HG02571 (cell line): Measurements from ENCODE around the gene DAAM2.
A peak's percentile ranks its signal among the peaks of the same experiment; 100 is the strongest.

Experiments
- ATAC-seq: cut with Tn5 transposase; IDR thresholded peaks from one replicate; pipeline ENCODE4 v1.9.1; 2021; ENCODE audit warnings: mild to moderate bottlenecking, moderate library complexity; ENCODE audit not compliant: unreplicated experiment

DAAM2 gene

DNA sequence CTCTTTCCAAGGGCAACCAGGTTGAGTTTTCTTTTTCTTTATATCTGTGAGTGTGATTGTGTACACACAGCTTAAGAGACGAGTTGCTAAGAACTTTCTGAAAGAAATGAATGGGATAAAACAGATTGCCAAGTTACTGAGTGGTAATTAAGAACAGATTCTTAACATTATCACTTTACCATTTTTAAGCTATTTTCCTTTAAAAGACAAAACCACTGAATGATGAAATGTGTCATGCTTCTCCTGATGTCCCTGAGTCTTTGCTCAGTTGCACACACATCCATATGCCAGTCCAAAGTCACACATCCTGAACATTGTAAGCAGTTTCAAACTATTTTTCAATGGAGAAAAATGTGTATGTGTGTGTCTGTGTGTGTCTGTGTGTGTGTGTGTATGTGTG lies 5.5 kb upstream of the DAAM2 start:
- ATAC-seq: no peak

DNA sequence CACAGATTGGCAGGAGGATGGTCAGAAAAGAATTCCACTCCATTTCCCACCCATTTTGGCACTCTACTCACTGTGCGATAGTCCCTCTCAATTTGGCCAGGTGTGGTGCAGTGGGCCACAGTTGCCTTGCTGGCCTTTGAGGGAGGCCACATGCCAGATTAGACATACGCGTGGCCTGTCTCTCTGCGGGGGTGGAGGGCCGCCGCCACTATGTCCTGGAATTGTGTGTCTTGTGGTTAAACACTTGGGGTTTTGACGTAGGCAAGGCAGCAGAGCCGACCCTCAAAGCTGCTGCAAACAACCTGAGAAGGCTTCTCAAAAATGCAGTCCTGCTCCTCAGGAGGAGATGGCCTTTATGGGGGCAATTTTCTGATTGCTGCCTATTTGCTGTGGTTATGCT lies 4.9 kb upstream of the DAAM2 start:
- no peak for ATAC-seq

DNA sequence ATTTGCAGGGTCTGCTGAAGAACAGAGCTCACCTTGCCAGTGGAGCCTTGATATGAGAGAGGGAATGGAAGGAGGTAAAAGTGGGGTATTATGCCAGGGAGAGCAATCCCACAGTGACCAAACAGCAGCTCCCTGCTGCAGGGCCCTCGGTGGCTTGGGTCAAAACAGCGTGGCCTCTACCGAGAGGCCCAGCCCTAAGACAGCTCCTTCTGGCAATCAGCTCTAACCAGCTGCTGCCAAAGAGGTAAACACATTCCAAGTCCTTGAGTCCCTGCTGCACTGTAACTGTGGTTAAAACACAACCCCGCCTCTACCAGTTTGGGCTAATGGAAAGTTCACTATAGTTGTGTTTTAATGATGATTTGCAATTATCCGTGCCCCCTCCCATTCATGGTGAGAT lies 1.4 kb upstream of the DAAM2 start:
- no peak for ATAC-seq

DNA sequence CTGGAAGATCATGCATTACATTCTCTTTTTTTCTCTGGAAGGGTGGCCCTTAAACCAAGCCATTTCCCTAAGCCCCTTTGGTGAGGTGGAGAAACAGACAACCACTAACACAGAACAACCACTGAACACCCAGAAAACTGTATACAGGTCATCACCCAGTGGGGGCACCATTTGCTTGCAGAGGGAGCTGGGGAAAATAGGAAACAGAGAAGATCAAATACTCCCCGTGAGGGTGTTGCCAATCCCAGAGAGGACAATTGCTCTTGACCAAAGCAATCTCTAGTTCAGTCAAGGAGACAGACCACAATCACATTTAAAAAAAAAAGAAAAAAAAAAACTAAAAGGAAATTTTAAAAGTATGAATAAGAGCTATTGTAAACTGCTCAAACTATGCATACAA lies 865 bp upstream of the DAAM2 start:
- ATAC-seq: no peak

DNA sequence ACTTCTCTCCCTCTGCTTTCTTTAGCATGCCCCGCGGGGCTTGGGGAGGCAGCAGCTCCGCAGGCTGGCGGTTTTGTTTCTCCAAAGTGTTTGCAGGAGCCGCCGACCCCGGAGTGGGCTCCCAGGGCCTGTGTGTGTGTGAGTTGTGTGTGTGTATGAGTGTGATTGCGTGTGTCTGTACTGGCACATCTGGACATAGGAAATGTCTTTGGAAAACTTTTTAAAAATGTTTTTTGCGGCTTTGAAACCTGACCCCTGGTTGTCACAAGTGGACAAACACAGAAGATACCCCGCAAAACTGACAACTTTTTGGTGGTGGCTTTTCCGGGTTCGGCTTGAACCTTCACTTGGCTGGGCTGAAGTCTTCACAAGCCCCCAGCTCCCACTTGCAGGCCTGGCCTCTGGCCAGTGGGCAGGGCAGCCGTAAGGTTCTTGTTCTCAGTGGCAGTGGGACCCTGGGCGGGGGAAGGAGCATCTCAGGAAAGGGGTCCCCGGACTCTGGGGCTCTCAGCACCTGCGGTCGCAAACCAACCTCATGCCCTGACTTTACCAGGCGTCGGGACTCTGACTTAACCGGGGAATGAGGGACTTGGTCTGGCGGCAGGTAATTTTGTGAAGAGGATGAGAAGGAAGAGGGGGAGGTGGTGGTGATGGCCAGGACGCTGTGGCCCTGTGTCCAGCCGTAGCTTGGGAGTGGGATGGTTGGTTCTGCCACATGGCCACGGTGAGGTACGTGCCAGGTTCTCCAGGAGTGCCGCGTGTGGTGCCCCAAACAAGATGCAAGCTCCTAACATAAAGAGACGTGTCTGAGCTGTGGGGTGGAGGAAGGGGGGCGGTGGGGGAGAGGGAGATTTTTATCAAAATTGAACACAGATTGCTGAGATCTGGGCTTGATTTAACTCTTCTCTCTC lies 619 bp downstream of the DAAM2 start:
- ATAC-seq: no peak

DNA sequence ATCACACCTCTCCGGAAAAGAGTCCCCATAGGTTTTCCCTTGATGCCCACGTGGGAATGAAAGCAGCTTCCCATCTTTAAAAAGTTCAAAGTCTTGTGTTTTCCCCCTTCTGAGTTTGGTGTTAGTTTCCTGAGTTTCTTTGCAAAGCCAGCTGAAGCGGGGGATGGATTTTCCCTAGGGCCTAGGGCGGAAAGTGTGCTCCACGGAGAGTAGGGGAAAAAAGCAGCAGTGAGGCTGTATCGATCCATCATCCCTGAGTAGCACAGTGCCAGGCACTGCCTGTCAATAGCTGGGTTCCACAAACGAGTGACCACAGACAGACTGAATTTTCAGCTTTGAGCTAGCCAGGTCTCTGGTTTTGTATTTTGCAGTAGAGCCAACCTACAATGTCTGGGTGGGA lies 1.3 kb downstream of the DAAM2 start:
- no peak for ATAC-seq

DNA sequence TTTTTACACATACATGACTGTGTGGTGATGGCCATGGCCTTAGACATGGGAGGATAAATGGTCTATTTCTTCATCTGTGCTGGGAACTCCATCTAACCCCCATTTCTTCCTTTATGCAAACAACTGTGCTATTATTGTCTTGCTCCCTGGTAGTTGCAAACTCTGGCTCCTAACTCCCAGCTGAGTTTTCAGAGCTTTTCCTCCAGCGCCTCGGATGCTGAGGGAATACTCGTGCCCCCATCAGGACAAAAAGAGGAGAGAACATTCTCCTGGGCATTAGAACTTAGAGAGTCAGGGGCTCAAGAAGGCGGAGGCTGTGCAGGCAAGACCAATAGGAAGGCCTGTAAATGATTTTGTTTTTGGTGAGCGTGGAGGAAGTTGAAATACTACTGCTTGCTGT lies 2.1 kb downstream of the DAAM2 start:
- ATAC-seq: no peak

DNA sequence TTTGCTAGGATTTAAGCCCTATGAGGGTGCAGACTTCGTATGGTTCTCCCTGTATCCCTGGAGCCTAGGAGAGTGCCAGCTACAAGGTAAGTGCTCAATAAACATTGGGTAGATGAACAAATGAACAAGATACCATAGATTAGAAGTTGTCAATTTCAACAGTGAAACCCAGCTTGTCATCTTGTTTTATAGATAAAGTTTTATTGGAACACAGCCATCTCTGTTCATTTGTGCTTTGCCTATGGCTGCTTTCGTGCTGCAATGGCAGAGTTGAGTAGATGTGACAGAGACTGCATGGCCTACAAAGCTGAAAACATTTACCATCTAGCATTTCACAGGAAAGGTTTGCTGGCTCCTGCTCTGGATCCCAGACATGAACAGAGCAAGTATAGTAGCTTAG lies 5.6 kb downstream of the DAAM2 start:
- ATAC-seq: no peak

DNA sequence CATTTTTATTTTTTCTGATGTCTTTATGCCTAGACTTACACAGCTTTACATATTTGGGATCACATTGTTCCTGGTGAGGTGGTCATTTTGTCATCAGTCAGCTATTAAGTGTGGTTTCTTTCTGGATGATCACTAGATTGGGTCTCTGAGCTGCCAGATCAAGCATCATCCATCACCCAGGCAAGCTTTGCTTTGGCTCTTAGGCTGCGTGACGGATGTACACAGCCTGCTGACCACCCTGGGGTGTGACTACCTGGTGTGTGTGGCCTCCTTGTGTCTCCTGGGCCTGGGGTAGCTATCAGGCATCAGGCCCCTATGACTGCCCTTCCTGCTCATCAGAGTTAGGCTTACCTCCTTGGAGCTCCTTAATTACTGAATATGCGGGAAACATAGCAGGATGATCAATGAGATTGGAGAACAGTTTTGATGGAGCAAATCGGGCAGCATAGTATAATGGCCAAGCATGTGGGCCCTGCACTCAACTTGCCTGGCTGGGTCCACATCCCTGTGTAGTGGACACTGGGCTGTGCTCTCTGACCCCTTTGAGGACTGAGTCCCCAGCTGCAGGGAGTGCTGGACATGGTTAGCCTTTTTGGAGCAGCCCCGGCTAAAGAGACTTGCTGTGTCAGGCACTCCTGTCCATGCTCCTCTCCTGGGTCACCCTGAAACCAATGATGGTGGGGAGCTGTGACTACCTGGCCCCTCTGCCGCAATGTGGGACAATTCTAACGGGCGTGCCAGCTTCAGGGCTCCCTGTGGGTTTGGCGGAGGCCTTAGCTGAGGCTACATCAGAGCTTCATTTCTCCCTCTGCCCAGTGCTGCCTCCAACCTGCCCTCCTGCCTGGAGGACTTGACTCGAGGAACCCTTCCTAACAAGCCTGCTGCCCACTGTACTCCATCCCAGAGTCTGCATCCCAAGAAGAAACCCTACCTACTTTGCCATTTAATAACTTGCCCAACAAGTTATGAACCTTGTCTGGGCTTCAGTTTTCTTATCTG lies 8.2 kb downstream of the DAAM2 start:
- no peak for ATAC-seq

DNA sequence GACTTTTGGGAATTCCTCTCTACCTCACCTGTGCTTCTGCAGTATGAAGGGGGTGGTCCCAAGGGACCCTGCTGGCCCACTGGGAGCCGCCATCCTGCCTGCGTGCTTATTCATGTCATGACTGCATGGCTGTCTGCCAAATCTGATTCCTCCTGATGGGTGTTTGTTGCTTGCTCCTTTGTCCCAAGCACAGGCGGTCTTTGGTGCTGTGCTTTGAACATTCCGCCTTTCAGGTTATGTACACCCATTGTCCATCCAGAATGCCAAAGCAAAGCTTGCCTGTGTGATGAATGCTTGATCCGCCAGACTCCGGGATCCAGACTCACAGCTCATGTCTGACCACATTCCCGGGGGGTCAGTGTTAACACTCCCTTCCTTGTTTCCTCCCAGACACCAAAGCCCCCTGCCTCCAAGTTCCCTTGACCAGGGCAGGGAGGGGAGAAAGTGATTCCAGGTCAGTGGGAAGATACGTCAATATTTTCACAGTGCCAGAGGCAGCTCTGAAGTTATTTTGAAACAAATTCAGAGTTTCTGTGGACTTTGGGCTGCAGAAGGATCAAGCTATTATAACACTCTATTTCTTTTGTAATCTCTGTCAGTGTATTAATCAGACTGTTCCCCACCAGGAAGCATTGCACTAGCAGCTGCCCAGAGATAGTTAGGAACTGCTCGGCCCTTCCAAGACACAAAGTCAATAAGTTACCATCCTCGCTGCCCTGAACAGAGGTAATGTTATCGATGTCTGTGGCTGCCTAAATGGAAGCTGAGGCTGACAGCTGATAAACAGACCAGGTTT lies 9.5 kb downstream of the DAAM2 start:
- ATAC-seq: no peak

DNA sequence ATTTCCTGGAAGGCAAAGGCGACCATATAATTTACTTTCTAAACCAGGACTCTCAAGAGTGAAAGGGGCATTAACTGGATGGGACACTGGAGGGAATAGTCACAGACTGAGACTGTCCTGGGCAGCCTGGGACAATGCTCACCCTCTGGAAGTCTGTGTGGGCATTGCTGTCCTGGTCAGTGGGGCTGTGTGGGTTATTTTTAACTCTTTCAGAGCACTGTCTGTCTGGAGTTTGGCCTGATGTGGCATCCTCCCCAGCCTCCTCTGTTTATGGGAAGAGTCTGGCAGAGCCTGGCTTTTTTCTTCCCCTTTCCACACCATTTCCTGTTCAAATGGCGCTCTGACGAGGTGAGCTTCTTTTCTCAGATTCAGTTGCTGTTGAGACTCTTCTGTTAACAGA lies 11.7 kb downstream of the DAAM2 start:
- ATAC-seq: no peak

DNA sequence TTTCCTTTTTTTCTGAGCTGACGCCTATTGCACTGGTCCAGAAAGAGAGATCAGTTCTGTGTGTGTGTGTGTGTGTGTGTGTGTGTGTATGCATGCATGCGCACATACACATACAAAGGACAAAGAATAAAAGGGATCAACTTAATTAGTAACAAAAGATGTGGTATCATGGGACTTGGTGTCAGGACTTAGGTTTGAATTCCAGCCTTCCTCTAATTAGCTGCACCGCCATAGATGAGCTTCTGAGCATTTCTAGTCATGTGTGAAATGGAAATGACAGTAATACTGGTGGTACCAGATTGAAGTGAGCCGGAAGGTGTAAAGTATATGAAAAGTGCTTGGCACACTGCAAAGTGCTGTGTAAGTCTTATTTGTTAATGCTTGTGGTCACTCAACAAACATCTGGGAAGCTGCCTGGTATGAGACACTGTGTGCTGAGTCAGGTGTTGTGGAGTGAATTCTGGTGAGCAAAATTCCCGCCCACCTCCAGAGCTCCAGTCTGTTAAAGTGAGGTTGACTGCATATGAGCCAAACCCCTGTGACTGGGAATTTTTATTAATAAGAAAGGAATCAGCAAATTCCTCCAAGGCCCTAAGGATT lies 12.4 kb downstream of the DAAM2 start:
- no peak for ATAC-seq

DNA sequence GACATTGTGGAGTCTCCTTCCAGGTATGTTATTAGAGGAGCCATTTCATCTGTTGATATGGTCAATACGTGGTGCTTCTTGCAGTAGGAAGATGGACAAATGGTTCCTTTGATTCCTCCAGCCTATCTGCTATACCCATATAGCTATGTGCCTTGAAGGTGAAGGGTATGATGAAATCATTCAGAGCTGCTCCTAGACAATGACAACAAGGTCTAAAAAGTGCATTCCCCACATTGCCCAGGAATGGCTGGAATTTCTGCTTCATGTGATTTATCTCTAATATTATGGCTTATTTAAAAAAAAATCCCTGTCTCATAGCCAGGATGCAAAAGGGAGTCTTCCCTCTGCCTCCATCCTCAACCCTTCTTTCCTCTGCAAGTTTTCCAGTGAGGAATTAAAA lies 14.1 kb downstream of the DAAM2 start:
- no peak for ATAC-seq

DNA sequence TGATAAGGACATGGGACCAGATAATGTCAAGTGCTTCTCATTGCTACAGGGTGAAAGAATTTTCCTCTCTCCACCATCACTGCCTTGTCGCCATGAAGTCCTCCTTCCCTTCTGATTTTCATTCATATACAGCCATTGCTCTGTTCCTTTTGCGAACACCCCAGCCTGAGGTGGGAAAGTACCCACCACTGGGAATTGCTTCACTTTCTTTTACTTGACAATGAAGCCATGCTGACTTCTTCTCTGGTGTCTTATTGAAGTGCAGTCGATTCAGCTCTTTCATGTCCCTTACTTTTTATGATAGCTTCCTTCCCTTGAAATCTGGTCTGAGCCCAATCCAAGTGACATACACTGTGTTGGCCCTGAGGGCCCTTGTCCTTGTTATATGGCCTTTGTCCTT lies 16.2 kb downstream of the DAAM2 start:
- no peak for ATAC-seq

DNA sequence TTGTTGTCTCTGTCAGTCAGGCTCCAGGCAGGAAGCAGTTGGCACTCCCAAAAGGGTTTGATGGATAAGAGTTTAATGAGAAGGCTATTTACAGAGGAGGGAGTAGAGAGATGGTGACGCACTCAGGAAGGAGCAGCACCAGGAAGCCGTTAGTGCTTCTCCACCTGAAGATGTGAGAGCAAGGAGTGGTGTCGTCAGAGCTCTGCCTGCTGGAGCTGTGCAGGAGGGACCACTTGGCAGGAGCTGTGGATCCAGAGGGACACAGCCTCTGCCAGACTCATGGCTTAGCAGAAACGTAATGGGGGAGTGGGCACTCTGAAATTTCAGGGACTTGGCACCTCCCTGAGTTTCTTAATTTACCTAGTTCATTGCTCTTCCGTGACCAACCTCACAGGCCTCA lies 16.8 kb downstream of the DAAM2 start:
- ATAC-seq: no peak

DNA sequence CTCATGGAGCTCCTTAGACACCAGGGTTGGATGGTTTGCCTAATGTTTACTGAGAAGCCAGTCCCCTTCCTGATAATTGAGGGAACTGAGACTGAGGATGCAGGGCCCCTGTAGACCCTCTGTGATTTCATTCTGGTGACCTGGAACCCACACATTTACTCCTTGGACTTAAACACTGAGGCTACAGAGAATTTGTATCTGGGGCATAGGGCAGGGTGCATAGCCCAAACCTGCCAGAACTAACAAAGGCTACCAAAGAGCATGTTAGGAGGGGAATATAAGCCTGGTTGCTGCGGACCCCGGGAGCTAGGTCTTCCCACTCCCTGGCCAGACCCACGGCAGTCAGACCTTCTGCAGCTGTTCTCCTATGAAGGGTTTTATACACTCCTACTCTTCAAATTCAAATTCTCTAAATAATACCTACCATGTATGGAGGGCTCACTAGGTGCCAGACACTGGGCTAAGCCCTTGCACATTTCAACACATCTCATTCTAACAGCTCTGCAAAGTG lies 19.7 kb downstream of the DAAM2 start:
- ATAC-seq: no peak

DNA sequence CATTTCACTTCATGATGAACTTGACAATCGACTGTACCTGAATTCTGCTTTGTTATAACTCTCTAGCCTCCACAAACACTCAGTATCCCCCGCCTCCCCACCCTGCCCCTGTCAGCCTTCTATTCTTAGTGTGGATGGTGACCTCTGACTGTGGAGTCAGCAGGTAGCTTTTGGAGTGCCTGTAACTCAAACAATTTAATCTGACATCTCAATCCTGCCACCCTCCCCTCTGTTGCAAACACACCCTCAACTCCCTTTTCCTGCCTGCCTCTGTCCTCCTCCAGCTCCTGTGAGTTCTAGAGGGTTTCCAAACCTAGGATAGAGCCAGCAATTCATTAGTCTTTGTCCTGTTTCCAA lies 20.3 kb downstream of the DAAM2 start:
- no peak for ATAC-seq

DNA sequence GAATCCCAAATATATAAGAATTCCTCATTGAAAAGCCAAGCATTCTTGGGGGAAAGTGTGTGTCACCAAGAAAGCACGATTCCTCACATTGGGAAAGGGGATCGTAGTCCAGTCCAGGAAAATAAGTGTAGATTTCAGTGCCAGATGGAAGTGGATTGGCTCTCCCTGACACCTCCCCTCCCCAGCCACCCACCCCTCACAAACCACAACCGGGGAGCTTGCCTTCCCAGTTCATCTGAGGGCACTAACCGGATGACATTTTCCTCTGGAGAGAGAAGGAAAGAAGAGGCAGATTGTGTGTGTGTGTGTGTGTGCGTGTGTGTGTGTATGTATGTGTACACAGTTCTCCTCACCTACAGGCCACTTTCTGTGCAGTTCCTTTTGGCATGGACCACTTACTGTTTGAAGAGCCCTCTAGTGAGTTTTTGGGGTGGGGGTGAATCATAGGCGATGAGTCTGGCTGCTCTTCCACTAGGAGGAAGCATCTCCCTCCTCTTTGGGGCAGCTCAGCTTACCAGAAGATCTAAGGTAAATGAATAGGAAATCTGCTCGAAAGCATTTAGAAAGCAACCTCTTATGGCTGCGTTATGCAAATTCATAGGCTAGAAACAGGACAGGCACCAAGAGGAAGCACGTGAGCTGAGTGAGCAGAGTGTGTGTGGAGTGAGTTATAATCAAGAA lies 20.8 kb downstream of the DAAM2 start:
- ATAC-seq: peak; percentile 77

DNA sequence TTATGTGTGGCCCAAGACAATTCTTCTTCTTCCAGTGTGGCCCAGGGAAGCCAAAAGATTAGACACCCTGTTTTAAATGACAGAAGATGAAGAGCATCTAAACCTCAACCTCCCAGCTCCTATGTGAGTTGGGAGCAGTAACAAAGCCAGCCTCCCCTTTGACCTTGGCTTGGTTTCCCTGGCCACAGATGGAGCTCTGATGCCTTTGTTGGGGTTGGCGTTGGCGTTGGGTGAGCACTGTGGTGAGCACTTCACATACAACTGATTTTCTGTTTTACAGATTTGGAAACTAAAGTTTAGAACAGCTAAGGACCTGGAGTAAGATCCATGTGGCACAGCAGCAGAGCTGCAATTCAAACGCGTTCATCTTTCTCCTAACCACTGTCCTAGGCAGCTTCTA lies 22.1 kb downstream of the DAAM2 start:
- ATAC-seq: no peak

DNA sequence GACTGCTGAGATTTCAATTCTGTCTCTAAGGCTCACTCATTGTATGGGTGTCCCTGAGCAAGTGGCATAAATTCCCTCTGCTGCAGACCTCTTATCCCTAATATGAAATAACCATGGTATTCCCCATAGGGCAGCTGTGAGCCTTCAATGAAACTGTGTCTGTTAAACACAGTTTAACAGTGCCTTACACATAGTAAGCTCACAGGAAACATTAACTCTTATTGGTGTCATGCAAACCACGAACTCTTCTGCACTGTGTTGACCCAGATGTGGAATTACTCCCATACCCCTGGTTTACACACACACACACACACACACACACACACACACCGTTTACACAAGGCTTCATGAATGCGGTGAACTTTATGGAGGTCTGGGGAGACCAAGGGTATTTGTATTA lies 23.2 kb downstream of the DAAM2 start:
- no peak for ATAC-seq
